ENCODE results near the gene ZNF516.

DNA sequence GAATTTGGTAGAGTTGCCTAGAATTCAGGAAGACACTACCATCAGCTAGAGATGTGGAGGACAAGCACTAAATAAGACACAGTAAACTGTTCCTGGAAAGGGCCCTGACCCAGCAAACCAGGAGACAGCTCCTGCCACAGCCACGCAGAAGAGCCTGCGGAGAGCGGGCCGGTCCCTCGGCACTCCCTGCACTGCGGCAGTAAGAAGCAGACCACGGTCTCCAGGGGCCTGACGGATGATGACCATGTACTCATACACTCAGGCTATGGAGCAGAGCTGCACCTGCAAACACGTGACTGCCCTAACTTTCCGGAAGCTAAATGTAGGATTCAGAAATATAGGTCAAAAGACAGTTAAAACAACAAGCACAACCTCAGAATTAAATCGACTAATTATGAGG lies 72.9 kb downstream of the ZNF516 start:
- TF ChIP-seq, protein P1, sequence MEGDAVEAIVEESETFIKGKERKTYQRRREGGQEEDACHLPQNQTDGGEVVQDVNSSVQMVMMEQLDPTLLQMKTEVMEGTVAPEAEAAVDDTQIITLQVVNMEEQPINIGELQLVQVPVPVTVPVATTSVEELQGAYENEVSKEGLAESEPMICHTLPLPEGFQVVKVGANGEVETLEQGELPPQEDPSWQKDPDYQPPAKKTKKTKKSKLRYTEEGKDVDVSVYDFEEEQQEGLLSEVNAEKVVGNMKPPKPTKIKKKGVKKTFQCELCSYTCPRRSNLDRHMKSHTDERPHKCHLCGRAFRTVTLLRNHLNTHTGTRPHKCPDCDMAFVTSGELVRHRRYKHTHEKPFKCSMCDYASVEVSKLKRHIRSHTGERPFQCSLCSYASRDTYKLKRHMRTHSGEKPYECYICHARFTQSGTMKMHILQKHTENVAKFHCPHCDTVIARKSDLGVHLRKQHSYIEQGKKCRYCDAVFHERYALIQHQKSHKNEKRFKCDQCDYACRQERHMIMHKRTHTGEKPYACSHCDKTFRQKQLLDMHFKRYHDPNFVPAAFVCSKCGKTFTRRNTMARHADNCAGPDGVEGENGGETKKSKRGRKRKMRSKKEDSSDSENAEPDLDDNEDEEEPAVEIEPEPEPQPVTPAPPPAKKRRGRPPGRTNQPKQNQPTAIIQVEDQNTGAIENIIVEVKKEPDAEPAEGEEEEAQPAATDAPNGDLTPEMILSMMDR (IDR thresholded peaks at IDR 0.05) = no peak
- no peak for TF ChIP-seq POLR2A (IDR thresholded peaks at IDR 0.05)
